NCI-H146 (cell line): ENCODE data around the gene TNNT3.
"Not testable (repeated sequence)": the region's sequence is repeated elsewhere in the genome, so short reads cannot be mapped to it uniquely, and the experiment has no call there.

Experiments
- DNase-seq: peaks from one replicate; lab custom pipeline; 2025; lab: John Stamatoyannopoulos, UW

Gene TNNT3

DNA sequence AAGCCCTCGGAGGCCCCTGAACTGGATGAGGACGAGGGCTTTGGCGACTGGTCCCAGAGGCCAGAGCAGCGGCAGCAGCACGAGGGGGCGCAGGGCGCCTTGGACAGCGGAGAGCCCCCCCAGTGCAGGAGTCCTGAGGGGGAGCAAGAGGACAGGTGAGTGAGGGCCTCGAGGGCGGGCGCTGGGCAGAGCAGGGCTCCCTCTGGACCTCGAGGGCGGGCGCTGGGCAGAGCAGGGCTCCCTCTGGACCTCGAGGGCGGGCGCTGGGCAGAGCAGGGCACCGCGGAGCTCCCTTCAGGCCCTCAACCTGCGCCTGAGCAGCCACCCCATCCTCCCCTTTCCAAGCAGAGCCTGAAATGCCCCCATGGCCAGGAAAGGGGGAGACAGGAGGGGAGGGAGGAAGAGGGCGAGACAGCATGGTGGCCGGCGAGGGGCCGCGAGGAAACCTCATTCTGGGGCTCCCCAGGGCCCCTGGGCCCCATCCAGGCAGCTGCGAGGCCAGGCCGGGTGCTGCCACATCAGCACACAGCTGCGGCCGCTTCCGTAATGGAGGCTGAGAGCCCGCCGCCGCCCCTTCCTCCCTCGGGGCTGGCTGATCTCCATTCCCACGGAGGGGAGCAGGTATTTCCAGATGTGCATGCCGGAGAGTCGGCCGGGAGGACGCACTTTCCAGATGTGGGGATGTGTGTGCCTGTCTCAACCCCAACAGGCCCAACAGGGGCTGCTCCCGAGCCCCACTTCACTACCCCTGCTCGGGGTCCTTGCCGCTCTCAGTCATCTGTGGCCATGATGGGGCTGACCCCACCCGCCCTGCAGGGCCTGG, 37.9 kb upstream of the TNNT3 start:
- DNase-seq: no peak

- DNase-seq: peak; percentile 58
Measured at GRCh38 chr11:1882265-1883238, 37.0 kb upstream of the TNNT3 start.

DNA sequence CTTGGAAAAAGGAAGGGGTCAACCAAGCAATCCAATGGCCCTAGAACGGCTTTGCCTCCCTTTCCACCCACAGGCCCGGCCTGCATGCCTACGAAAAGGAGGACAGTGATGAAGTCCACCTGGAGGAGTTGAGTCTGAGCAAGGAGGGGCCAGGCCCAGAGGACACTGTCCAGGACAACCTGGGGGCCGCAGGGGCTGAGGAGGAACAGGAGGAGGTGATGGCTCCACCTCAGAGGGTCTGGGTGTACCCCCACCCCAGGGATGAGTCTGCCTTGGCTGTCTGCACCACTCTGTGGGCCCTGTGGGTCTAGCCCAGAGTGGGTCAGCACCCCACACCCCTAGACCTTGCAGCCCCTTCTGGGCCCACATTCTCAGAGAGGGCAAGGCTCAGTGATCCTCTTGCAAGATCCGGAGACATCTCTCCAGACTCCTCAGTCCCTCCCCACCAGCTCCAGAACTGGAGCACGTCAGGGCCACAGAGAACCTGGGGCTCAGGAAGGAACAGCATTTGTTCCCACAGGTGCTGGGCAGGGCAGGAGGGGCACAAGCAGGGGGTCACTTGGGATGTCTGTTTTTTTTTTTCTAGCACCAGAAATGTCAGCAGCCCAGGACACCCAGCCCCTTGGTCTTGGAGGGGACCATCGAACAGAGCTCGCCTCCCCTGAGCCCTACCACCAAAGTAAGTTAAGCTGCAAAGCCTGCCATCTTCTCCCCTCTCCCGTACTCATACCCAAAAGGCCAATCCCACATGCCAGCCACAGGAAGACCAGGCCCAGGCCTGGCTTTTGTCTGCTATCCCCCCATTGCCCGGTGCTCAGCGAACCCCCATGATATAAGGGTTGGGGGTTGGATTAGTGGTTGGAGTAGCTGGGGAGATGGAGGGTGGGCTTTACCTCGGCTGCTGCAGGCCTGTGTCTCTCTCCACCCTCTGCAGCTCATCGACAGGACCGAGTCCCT, 35.9 kb upstream of the TNNT3 start:
- no peak for DNase-seq

- no peak for DNase-seq
Measured at GRCh38 chr11:1884303-1884700, 35.2 kb upstream of the TNNT3 start.

- not testable (repeated sequence) for DNase-seq
Measured at GRCh38 chr11:1886551-1886950, 33.0 kb upstream of the TNNT3 start.

GRCh38 chr11:1887451-1888346, 31.8 kb upstream of the TNNT3 start:
- no peak for DNase-seq

DNA sequence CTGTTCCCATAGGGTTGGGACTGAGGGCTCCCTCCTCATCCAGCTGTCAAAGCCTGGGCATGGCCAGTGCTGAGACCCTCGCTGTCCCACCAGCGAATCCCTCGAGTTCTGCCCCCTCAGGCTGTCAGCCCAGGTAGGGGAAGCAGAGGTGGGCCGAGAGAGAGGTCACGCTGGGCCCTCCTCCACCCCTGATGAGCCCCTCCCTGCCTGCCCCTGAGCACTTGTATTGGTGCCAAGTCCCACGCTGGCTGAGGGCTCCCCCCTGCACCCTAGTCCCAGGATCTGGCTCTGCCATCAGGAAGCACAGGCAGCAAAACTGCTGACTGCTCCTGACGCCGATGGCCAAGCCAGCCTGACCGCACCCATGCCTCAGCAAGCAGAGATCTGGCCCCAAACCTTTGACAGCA, 31.2 kb upstream of the TNNT3 start:
- DNase-seq: no peak

DNA sequence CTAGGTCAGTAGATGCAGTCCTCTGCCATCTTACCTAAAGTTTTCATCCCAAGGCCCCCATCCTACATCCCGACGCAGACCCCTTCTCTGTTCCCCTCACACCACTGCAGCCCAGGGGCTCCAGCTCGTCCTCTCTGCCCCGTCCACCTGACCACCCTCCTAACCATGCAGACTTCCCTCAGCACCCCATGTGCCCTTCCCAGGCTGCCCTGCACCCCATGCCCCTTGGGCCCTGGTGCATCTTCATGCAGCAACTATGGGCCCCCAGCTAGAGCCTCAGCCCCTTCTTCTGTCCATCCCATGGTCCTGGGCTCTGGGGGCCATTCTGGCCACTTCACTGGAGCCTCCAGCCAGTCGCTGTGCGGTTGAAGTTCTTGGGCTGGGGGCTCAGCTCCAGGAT, 30.7 kb upstream of the TNNT3 start:
- no peak for DNase-seq

DNA sequence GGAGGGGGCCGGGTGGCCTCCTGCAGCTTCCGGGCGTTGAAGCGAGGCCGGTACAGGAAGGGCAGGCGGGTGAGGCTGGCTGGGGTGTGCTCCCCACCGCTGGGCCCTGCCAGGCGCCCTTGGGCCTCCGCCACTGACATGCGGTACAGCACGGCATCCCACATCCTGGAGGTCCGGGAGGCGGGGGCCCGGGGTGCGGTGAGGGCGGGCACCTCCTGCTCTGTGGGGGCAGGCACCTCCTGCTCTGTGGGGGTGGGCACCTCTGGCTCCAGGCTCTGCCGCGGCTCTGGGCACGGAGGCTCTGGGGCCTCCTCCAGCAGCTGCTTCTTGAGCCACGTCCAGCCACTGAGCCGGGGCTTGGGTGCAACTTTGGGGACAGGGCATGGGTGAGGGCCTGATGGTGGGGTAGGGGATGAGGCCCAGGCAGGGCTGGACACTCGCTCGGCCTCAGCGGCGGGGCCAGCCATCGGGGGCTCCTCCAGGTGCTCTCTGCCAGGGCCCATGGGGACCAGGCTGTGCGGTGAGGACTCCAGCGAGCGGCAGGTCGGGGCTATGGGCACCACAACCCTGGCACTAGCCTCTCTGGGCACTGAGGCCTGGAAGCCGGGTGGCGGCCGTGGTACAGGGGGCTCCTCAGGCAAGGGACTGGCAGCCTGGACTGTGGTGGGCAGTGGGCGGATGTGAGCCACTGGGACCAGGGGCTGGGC, 30.1 kb upstream of the TNNT3 start:
- no peak for DNase-seq

GRCh38 chr11:1889941-1890855, 29.3 kb upstream of the TNNT3 start:
- DNase-seq: no peak

DNA sequence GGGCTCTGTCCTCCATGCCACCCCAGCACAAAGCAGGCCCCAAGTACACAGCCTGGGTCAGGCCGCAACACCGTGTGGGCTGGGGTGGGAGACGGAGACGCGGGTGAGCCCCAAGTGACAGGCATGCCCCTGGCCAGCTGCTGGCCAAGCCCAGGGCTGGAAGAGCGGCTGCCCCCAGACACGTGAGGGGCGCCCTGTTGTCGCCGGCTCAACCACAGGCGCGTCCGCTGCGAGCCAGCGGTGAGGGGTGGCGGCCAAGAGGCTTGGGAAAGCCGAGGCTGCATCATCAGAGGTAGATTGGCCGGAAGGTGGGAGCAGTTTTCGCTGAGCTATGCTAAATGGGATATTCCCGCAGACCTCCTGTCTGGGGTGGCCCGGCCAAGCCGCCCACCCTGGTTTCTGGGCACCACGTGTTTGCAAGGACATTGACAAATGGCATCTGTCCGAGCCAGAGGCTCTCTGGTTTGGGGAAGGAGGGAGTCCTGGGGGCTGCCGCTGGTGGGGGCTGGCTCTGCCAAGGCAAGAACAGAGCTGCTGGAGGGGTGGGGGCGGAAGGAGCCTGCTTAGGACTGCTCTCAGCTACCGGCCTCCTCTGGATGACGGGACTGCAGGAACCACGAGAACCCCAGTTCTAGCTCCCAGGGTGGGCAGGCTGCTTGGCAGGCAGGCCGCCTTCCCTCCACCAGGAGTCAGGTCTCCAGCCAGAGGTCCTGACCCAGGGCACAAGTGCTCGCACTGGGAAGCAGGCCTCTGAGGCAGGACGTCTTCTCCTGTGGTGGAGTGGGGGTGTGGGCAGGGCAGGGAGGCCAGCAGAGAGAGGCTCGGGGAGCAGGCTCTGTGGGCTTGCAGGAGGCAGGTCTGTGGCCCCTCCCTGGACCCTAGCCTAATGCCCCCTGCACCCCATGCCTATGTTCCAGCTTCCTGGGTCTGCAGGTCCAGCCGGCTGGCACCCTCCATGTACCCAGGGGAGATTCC, 28.4 kb upstream of the TNNT3 start:
- no peak for DNase-seq

DNA sequence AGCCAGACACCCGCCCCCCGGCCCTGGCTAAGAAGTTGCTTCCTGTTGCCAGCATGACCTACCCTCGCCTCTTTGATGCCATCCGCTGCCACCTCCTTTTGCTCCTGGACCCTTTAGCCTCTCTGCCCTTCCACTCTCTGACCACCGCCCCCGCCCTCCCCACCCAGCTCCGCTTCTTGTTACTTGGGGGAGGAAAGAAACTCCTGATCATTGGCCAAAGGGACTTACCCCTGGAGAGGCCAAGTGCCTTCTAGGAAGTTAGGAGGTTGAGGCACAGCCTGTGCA, 27.7 kb upstream of the TNNT3 start, which contains the start of gene PRR33:
TSS of gene PRR33 (minus strand) at position 65 of the 285 bp plus-strand sequence. CDS start 1,311 bp downstream, outside the sequence.
- DNase-seq: no peak

GRCh38 chr11:1892116-1892515, 27.4 kb upstream of the TNNT3 start:
- no peak for DNase-seq

DNA sequence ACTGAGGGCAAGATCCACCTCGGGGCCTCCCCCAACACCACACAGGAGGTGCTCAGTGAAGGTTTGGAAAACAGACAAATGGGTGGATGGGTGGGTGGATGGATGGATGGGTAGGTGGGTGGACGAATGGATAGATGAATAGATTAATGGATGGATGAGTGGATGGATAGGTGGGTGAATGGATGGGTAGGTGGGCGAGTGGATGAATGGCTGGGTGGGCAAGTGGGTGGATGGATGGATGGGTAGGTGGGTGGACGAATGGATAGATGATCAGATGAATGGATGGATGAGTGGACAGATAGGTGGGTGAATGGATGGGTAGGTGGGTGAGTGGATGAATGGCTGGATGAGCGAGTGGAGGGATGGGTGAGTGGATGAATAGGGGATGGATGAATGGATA, 26.9 kb upstream of the TNNT3 start:
- no peak for DNase-seq

- no peak for DNase-seq
Measured at GRCh38 chr11:1893581-1894359, 25.7 kb upstream of the TNNT3 start.

GRCh38 chr11:1894759-1895158, 24.7 kb upstream of the TNNT3 start:
- DNase-seq: no peak

GRCh38 chr11:1896468-1896867, 23.0 kb upstream of the TNNT3 start:
- no peak for DNase-seq
